CD1c-positive myeloid dendritic cell (primary cell): ENCODE data around the gene ACY1.

ENCODE experiments used
- DNase-seq: peaks from one replicate; pipeline ENCODE4 v3.0.0-alpha.2; 2016; ENCODE audit errors: extremely low spot score

The ACY1 gene

DNA sequence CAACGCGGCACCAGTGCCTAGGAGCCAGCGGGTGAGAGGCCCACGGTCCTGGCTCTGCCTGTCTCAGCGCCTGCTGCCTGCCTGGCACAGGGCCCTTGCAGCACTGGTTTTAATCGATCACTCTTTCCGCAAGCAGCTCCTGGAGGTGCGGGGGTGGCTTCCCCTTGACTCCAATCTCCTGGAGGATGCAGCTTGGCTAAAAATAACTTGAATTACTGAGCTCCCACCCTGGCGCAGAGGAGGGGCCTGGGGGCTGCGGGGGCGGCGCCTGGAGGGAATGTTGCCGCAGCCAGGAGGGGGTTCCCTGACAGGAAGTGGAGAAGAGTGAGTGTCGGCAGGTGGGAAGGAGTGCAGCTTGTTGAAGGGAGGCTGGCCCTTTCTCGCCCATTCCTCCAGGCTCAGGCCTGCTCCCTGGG, 22.2 kb downstream of the ACY1 start:
- no peak for DNase-seq

DNA sequence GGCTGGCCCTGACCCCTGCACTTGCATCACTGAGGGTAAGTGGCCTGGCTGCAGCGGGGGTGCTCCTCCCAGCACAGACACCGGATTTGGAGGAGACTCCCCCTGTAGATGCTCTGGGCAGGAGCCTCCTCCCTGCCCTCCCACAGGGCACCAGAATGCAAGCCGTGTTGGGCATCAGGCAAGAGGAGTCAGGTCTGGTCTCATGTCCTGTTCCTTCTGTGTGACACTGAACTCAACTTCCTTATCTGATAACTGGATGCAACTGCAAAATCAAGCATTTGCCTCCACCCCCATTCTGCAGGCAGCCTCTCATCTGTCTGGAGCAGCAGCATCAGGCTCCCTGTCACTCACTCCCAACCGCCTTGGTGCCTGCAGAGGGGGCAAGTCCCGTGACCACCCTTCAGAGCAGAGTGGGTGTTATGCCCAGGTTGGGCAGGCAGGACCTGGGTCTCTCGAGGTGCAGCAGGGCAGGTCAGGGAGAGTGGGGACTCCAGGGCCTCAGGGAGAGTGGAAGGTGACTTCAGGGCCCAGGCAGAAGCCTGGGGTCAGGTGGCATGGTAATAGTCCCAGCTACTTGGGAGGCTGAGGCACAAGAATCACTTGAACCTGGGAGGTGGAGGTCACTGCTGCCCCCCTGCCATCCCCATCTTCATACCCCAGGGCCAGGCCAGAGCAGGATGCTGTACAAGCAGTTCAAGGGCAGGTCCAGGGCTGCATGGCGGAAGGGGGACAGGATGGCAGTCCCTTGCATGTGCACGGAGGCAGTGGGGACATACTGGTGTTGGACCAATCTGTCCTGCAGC, 22.9 kb downstream of the ACY1 start:
- peak; percentile 49 for DNase-seq

GRCh38 chr3:52006820-52007133, 23.4 kb downstream of the ACY1 start:
- no peak for DNase-seq

DNA sequence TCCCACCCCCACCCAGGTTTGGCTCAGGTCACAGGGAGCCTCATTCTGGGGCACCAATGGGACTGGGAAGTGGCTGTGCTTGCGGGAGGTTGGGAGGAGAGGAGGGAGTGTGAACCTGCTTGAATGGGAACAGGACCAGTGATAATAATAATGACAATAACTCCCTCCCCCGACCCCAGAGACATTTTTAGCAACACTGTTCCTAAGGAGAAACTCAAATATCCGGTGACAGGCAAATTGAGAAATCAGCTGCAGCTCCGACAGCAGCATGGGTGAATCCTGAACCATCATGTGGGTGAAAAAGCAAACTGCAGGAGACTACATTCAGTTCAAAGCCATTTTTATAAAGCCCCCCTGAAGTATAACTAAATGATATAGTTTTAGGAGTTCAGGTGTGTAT, 24.0 kb downstream of the ACY1 start:
- no peak for DNase-seq

DNA sequence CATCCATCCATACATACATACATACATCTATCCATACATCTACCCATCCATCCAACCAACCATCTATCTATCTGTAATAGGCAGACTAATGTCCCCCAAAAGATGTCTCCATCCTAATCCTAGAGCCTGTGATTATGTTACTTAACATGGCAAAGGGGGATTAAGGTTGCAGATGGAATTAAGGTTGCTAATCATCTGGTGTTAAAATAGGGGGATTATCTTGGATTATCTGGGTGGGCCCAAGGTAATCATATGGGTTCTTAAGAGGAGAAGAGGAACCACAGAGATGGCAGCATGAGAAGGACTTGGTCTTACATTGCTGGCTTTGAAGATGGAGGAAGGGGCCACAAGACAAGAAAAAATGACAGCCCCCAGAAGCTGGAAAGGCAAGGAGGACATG, 27.1 kb downstream of the ACY1 start:
- no peak for DNase-seq

GRCh38 chr3:52012699-52013098, 29.4 kb downstream of the ACY1 start:
- no peak for DNase-seq

- no peak for DNase-seq
Observed at GRCh38 chr3:52013802-52014598, 30.7 kb downstream of the ACY1 start.

DNA sequence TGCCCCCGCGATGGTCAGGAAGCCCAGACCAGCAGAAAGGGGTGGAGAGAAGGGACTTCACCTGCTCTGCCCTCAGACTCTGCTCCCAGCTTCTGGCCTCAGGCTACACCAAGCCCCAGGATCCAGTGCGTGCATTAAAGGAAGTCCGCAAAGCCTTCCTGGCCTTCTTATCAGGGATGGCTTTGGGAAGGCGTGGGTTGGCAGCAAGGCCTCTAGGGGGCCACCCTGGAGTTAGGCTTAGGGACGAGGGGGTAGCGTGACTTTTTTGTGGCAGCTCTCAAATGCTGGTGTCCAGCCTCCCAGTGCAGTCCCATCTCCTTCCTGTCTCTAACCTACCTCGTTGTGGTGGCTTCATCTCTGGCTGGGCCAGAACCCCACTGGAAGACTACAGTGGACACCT, 31.3 kb downstream of the ACY1 start:
- no peak for DNase-seq

- no peak for DNase-seq
Observed at GRCh38 chr3:52015438-52016228, 32.3 kb downstream of the ACY1 start.

DNA sequence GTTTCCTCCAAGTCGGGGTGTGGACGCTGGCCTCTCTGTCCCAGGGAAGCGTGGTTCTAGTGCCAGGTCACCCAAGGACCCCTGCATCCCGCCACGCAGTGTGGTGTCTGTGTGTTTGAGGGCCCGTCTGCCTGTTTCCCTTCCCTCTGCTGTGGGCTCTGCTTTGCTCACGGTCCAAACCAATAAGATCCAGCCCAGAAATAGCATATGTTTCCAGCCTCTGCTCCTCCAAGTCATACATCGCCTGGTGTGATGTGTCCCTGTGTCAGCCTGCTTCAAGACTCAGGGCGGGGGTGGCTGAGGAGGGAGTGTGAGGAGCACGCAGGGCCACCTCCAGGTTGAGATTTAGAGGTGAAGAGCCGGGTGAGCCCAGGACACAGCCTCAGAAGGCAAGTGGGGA, 34.3 kb downstream of the ACY1 start:
- no peak for DNase-seq

- no peak for DNase-seq
Observed at GRCh38 chr3:52018319-52019000, 35.1 kb downstream of the ACY1 start.

DNA sequence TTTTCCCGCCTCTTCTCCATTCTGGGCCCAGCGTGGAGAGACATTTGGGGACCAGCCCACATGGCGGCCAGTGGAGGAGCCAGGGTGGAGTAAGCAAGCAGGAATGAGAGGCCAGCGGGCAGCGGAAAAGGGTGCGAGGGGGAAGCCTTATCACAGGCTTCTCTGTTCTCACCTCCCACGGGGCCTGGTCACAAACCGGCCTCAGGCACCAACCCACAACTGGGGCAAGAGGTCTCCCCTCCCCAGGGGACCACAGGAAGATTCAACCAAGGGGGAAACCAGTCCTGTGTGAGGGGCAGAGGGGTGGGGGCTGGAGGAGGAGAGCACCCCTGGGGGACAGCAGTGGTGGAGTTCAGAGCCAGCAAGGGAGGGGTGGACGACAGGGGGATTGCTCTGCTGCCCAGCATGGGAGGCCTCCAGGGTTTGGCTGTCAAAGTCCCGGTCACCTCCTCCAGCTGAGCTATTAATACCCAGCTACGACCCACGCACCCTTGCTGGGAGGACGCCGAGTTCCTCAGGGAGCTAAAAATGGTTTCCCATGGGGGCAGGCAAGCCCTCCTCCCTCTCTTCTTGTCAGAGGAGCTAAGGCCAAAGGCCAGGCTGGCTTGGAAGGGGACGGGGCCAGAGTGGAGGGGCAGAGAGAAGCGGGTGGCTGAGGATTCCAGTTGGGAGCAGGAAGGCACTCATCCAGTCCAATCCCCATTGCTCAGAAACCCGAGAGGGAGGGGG, 36.2 kb downstream of the ACY1 start:
- no peak for DNase-seq

DNA sequence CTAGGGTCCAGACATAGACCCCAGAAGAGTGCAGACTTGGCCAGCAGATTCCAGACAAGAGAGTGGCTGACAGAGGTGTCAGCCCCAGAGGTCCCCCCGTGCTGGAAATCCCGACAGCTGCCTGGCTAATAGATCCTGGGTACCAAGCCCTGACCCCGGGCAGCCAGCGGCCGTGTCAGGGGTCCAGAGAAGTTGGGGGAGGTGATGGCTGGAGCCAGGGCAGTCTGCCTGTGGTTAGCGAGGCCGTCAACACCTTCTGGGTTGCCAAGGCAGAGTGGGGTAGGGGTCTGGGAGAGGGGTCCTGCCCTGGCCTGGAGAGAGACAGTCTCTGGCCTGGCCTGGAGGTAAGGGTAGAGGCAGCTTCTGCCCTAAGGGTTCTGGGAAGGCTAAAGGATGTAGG, 37.5 kb downstream of the ACY1 start:
- DNase-seq = no peak

GRCh38 chr3:52021489-52022268, 38.3 kb downstream of the ACY1 start:
- DNase-seq = no peak

DNA sequence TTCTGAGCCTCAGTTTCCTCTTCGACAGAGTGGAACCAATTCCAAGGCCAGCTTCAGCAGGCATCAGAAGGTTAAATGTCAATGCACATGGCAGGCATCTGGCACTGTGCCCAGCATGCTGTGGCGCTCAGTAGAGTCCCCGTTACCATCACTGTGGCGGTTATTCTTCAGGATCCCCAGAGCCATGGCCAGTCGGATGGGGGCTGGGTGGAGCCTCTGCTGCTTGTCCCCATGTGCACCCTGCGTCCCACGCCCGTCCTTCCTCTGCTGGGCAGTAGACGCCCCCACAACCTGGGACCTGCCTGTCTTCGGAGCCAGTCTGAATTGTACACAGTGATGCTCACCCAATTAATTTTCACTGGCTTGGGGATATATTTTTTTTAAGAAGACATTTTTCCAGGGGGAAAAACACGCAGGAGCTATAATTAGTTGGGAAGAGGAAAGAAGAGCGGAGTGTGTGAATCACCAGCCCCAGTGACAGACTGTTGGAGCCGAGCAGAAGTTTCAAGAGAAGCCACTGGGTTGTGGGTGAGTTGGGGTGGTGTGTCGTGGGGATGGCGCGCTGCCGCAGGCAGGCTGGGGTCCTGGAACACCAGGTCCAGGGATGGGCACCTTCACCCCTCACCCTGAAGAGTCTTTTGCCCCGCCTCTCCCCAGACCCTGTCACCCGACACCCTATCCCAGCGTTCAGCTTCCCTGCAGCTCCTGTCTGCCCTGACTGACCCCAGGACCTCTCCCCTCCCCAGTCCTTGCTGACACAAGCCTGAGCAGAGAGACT, 39.2 kb downstream of the ACY1 start:
- DNase-seq = no peak

DNA sequence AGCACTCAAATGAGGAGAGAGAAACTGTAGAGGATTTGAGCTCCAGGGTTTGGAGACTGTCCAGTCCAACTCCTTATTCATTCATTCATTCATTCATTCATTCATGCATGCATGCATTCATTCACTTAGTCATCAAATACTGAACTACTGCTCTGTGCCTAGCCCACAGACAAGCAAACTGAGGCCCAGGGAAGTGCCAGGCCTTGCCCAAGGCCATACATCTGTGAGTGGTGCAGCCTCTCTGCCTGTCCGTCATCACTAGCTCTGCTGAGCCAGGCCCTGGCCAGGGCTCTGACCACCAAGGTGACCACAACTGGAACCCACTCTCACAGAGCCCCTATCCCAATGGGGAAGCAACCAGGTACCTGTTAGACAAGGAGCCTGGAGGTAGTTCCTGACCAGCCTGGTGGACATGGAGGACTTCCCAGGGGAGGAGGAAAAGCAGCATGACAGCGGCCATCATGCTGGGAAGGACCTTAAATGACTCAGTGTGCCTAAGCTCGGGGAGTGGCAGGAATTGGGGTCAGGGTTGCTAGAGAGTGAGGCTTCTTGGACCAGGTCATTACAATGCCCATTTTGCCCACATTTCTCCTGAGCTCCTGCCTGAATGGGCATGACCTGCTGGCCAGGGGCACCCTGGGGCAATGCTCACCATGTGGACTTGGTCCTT, 39.9 kb downstream of the ACY1 start:
- no peak for DNase-seq

GRCh38 chr3:52023860-52024764, 40.8 kb downstream of the ACY1 start:
- no peak for DNase-seq
